ENCODE data around the gene LRCH3. TPM values are rescaled to one million over a fixed set of nuclear protein-coding genes. Genes with fewer than 3 reads are reported as not detected.

The LRCH3 gene
- total RNA-seq, 4 donors from 2014 or later, result 34.6 to 160 (median 55.2) TPM

DNA sequence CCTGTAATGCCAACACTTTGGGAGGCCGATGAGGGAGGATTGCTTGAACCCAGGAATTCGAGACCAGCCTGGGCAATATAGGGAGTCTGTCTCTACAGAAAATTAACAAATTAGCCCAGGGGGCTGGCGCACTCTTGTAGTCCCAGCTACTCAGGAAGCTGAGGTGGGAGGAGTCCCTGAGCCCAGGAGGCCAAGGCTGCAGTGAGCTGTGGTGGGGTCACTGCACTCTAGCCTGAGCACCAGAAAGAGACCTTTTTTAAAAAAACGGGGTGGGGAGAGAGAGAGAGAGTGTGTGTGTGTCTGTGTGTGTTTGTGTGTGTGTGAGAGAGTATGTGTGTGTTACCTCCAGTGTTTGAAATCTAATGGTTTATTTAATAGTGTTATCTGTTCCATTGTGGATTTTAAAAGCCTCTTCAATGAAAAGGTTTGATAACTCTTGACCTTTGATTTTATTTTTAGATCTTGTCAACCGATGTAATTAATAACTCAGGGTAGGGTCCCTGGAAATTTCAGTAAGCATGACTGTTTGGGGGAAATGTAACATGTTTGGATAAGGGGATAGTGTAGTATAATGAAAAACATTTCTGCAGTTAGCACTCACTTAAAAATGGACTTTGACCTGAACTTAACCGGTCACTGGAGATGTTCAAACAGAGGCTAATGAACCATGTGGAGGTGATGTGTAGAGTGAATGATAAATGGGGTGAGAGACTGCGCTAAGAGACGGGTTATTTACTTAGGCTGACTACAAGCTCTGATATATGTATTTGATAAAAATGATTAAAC, 29.7 kb downstream of the LRCH3 start:
- intact Hi-C loops (cut with DNase I), result no loop called here
- 57% methylated on average over 8 of the region's 8 CpGs for whole genome bisulfite sequencing
- TF ChIP-seq, protein P1, sequence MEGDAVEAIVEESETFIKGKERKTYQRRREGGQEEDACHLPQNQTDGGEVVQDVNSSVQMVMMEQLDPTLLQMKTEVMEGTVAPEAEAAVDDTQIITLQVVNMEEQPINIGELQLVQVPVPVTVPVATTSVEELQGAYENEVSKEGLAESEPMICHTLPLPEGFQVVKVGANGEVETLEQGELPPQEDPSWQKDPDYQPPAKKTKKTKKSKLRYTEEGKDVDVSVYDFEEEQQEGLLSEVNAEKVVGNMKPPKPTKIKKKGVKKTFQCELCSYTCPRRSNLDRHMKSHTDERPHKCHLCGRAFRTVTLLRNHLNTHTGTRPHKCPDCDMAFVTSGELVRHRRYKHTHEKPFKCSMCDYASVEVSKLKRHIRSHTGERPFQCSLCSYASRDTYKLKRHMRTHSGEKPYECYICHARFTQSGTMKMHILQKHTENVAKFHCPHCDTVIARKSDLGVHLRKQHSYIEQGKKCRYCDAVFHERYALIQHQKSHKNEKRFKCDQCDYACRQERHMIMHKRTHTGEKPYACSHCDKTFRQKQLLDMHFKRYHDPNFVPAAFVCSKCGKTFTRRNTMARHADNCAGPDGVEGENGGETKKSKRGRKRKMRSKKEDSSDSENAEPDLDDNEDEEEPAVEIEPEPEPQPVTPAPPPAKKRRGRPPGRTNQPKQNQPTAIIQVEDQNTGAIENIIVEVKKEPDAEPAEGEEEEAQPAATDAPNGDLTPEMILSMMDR (IDR thresholded peaks at IDR 0.05), result no peak
- Histone ChIP-seq H3K4me1 (peaks cover 0 to 43% (median 36%) of the 10 kb centered on the region in 4 donors), H3K27me3 (no peaks in the 10 kb centered on the region), H3K9me3 (no peaks in the 10 kb centered on the region), H3K27ac (replicated peaks in 1 of 4) (no peak overlapping the region), H3K36me3 (peaks cover 0 to 26% (median 11%) of the 10 kb centered on the region in 4 donors), H3K4me3 (no peak overlapping the region)
- DNase-seq (ENCODE audit: extremely low spot score), result no peak

GRCh38 chr3:197829397-197830045, 38.5 kb downstream of the LRCH3 start:
- Histone ChIP-seq H3K4me3 (no peak overlapping the region), H3K9me3 (no peaks in the 10 kb centered on the region), H3K27me3 (no peaks in the 10 kb centered on the region), H3K27ac (replicated peaks in 1 of 4) (no peak overlapping the region), H3K36me3 (peaks cover 29 to 81% (median 67%) of the 10 kb centered on the region in 4 donors), H3K4me1 (peaks cover 0 to 6% (median under 1%) of the 10 kb centered on the region in 4 donors)
- DNase-seq (ENCODE audit: extremely low spot score), result no peak
- intact Hi-C loops (cut with DNase I), result no loop called here
- TF ChIP-seq, protein P1 (IDR thresholded peaks at IDR 0.05), result no peak
- no peak for TF ChIP-seq POLR2A (IDR thresholded peaks at IDR 0.05; ENCODE audit: low read depth)
- TF ChIP-seq POLR2AphosphoS5 (IDR thresholded peaks at IDR 0.05), result no peak
- no peak for TF ChIP-seq EP300 (IDR thresholded peaks at IDR 0.05)
- WGBS, result 98% methylated on average over 3 of the region's 3 CpGs

DNA sequence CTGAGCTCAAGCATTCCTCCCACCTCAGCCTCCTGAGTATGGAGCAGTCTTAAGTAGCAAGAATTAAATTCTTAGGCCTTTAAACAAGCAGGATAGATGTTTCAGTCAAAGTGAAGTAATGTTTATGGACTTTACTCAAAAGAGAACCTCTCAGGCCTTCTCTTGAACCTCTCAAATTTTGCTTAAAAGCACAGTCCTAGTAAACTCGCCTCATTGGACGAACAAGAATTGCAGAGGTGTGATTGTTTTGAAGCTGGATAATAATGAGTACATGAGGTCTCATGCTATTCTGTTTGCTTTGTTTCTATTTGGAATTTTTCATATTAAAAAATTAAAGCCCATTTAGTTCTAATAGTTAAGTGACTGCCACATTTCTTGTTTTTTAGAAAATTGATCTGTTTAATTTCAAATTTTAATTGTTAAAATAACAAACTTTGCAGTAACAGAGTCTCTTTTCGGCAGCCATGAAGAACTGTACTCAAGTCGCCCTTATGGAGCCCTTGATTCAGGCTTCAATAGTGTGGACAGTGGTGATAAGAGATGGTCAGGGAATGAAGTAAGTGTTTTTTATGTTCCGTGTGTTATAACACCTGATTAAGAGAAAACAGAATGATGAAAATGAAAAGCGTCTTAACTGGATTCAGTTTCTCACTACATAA, 39.4 kb downstream of the LRCH3 start:
- no peak overlapping the region for H3K27ac ChIP-seq (replicated peaks in 1 of 4)
- H3K36me3 ChIP-seq, result peaks cover 29 to 90% (median 76%) of the 10 kb centered on the region in 4 donors
- WGBS, result 79% methylated on average over 6 of the region's 6 CpGs
- H3K9me3 ChIP-seq, result no peaks in the 10 kb centered on the region
- intact Hi-C loops (cut with DNase I), result no loop called here
- no peak for TF ChIP-seq POLR2A (IDR thresholded peaks at IDR 0.05; ENCODE audit: low read depth)
- no peak for TF ChIP-seq EP300 (IDR thresholded peaks at IDR 0.05)
- TF ChIP-seq, protein P1 (IDR thresholded peaks at IDR 0.05), result no peak
- no peak for TF ChIP-seq POLR2AphosphoS5 (IDR thresholded peaks at IDR 0.05)
- no peak for DNase-seq (ENCODE audit: extremely low spot score)
- H3K27me3 ChIP-seq, result no peaks in the 10 kb centered on the region
- H3K4me1 ChIP-seq, result no peaks in the 10 kb centered on the region
- H3K4me3 ChIP-seq, result no peak overlapping the region

- Histone ChIP-seq H3K4me1 (no peaks in the 10 kb centered on the region), H3K27ac (replicated peaks in 1 of 4) (no peak overlapping the region), H3K36me3 (peaks cover 29 to 95% (median 81%) of the 10 kb centered on the region in 4 donors), H3K9me3 (no peaks in the 10 kb centered on the region), H3K27me3 (no peaks in the 10 kb centered on the region), H3K4me3 (no peak overlapping the region)
- TF ChIP-seq POLR2AphosphoS5 (IDR thresholded peaks at IDR 0.05) (no peak), EP300 (IDR thresholded peaks at IDR 0.05) (no peak)
- TF ChIP-seq, protein P1 (IDR thresholded peaks at IDR 0.05), result no peak
- intact Hi-C loops (cut with DNase I), result no loop called here
- DNase-seq (ENCODE audit: extremely low spot score), result no peak
- 94% methylated on average over 8 of the region's 8 CpGs for WGBS
Observed at GRCh38 chr3:197830967-197831313, 39.9 kb downstream of the LRCH3 start.

Measured in esophagus muscularis mucosa (tissue), 4 donors.